Neural cell (in vitro differentiated cells): ENCODE data around the gene VPS8.

Source experiments
- CTCF ChIP-seq: fragments of 450-650 bp; IDR thresholded peaks from 2 replicates; pipeline ENCODE4 v1.5.1; 2014; ENCODE audit warnings: antibody characterized with exemption, mild to moderate bottlenecking, moderate library complexity; ENCODE audit not compliant: poor library complexity, severe bottlenecking
- EP300 ChIP-seq: fragments of 450-650 bp; conservative IDR thresholded peaks from 2 replicates; pipeline ENCODE4 v1.6.1; 2014; ENCODE audit warnings: antibody characterized with exemption, mild to moderate bottlenecking, moderate library complexity; ENCODE audit not compliant: poor library complexity, severe bottlenecking
- TAF1 ChIP-seq: IDR thresholded peaks from 2 replicates; pipeline ENCODE4 v1.6.1; 2012; ENCODE audit warnings: low read depth
- TF ChIP-seq, protein P1 (sequence below): IDR thresholded peaks from 2 replicates; pipeline ENCODE4 v1.6.1; 2012; ENCODE audit warnings: borderline replicate concordance

DNA sequence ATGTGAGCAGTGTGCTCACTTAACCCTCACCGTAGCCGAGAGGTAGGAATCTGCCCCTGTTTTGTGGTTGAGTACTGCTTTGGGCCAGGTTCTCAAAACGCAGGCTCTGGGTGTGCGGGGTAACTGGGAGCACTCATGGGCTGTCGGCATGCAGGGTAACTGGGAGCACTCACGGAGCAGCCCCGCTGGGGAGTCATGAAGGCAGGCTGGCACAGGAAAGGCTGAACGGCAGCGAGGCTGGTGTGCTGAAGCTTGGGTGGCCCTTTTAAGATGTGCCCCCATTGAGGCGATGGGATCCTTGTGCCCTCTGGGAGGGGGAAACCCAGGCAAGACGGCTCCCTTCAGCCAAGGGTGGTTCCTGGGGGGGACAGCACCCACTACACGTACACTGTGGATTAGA, 44.6 kb upstream of the VPS8 start:
- TF ChIP-seq CTCF (no peak), TAF1 (no peak), EP300 (no peak)
- TF ChIP-seq, protein P1, sequence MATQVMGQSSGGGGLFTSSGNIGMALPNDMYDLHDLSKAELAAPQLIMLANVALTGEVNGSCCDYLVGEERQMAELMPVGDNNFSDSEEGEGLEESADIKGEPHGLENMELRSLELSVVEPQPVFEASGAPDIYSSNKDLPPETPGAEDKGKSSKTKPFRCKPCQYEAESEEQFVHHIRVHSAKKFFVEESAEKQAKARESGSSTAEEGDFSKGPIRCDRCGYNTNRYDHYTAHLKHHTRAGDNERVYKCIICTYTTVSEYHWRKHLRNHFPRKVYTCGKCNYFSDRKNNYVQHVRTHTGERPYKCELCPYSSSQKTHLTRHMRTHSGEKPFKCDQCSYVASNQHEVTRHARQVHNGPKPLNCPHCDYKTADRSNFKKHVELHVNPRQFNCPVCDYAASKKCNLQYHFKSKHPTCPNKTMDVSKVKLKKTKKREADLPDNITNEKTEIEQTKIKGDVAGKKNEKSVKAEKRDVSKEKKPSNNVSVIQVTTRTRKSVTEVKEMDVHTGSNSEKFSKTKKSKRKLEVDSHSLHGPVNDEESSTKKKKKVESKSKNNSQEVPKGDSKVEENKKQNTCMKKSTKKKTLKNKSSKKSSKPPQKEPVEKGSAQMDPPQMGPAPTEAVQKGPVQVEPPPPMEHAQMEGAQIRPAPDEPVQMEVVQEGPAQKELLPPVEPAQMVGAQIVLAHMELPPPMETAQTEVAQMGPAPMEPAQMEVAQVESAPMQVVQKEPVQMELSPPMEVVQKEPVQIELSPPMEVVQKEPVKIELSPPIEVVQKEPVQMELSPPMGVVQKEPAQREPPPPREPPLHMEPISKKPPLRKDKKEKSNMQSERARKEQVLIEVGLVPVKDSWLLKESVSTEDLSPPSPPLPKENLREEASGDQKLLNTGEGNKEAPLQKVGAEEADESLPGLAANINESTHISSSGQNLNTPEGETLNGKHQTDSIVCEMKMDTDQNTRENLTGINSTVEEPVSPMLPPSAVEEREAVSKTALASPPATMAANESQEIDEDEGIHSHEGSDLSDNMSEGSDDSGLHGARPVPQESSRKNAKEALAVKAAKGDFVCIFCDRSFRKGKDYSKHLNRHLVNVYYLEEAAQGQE = no peak
